Lung (tissue), 12 donors: ENCODE data around the gene KHNYN. TPM values are rescaled to one million over a fixed set of nuclear protein-coding genes. Genes with fewer than 3 reads are reported as not detected.
"Not testable (repeated sequence)": the region's sequence is repeated elsewhere in the genome, so short reads cannot be mapped to it uniquely, and the experiment has no call there.

Experiments
- ATAC-seq: fragments of 200-7000 bp; cut with Tn5 transposase; one replicate; pipeline ENCODE4 v1.9.1; 2020; ENCODE audit warnings: moderate number of reproducible peaks; ENCODE audit not compliant: insufficient read depth, low FRiP score
- DNase-seq, 3 donors: peaks; one replicate each; pipeline ENCODE4 v3.0.0-alpha.2; 2013 to 2017
- H3K27ac ChIP-seq, 2 donors: one replicate each; pipeline ENCODE4 v1.5.1; 2013; ENCODE audit warnings: mild to moderate bottlenecking in 2 of 2, moderate library complexity in 2 of 2, control low read depth in 1 of 2, inconsistent platforms in 1 of 2, low read depth in 1 of 2, low read length in 1 of 2
- H3K27me3 ChIP-seq, 3 donors: one replicate each; pipeline ENCODE4 v1.5.1; 2013; ENCODE audit warnings: low read length in 2 of 3; ENCODE audit not compliant: control insufficient read depth in 3 of 3, insufficient read depth in 3 of 3
- H3K36me3 ChIP-seq, 4 donors: one replicate each; pipeline ENCODE4 v1.5.1; 2013; ENCODE audit warnings: low read length in 4 of 4, mild to moderate bottlenecking in 1 of 4, moderate library complexity in 1 of 4; ENCODE audit not compliant: control insufficient read depth in 4 of 4, insufficient read depth in 4 of 4
- H3K4me1 ChIP-seq, 5 donors: one replicate each; pipeline ENCODE4 v1.5.1; 2013; ENCODE audit warnings: low read length in 5 of 5, mild to moderate bottlenecking in 2 of 5, moderate library complexity in 1 of 5; ENCODE audit not compliant: control insufficient read depth in 5 of 5, insufficient read depth in 5 of 5
- H3K4me3 ChIP-seq: one replicate; pipeline ENCODE4 v1.5.1; 2013; ENCODE audit warnings: mild to moderate bottlenecking, control low read depth, moderate library complexity
- H3K9ac ChIP-seq, 2 donors: one replicate each; pipeline ENCODE4 v1.5.1; 2013; ENCODE audit warnings: low read length in 2 of 2, control low read depth in 1 of 2; ENCODE audit not compliant: insufficient read depth in 1 of 2
- H3K9me3 ChIP-seq, 4 donors: one replicate each; pipeline ENCODE4 v1.5.1; 2013; ENCODE audit warnings: low read length in 3 of 4, mild to moderate bottlenecking in 1 of 4, moderate library complexity in 1 of 4; ENCODE audit not compliant: control insufficient read depth in 4 of 4, insufficient read depth in 3 of 4
- CTCF ChIP-seq: IDR thresholded peaks from 2 replicates; pipeline ENCODE4 v1.5.1; 2012; ENCODE audit warnings: mild to moderate bottlenecking; ENCODE audit errors: control extremely low read depth, extremely low read depth
- WGBS, 2 donors: extraction: QIAGEN DNeasy Blood & Tissue Kit; methylation state at CpG; one replicate each; pipeline ENCODE4 v1.1.7; 2013; 5-methylcytosine and 5-hydroxymethylcytosine counted together
- polyA plus RNA-seq, 2 donors: library from polyadenylated mRNA; stranded (reverse); fragments of 200-250 nt; gene quantifications; one replicate each; pipeline ENCODE4 v1.2.1, GENCODE V29; 2013
- total RNA-seq, 2 donors: library from RNA; depleted of rRNA in 1 of 2; stranded (reverse); fragments of >200 nt in 1 of 2; gene quantifications; one replicate each; pipeline ENCODE4 v1.2.1, GENCODE V29; 2014 to 2021
- donor health status: control.
- donor health status: control.
- donor health status: Bipolar disorder and iron deficiency.
- donor health status: healthy.
- donor health status: DM: yes; HTN: yes; CAD: no.

Gene KHNYN
- total and polyA plus RNA-seq, 4 donors = 27.0 to 60.2 (median 41.1) TPM

- H3K4me3 ChIP-seq = no peak overlapping the region
- TF ChIP-seq CTCF = no peak
- H3K4me1 ChIP-seq = peaks cover 0 to 1% (median 0%) of the 10 kb centered on the region in 5 donors
- H3K27me3 ChIP-seq = no peaks in the 10 kb centered on the region
- H3K36me3 ChIP-seq = no peaks in the 10 kb centered on the region
- no peak overlapping the region for H3K9ac ChIP-seq
- H3K27ac ChIP-seq = no peak overlapping the region
- WGBS, 2 donors = 92 to 96% methylated on average over 3 of the region's 3 CpGs
- no peaks in the 10 kb centered on the region for H3K9me3 ChIP-seq
- ATAC-seq (no peak), DNase-seq (no peak)
Measured at GRCh38 chr14:24465805-24466204, 36.1 kb downstream of the KHNYN start.

GRCh38 chr14:24470450-24470849 is 40.7 kb downstream of the KHNYN start:
- not testable (repeated sequence) for ATAC-seq, H3K36me3 ChIP-seq, DNase-seq, H3K9ac ChIP-seq, H3K27me3 ChIP-seq, H3K4me3 ChIP-seq, H3K9me3 ChIP-seq, H3K4me1 ChIP-seq, H3K27ac ChIP-seq
- WGBS, 2 donors = 86 to 100% methylated on average over 2 of the region's 2 CpGs

- WGBS, 2 donors = 75 to 96% methylated on average over 12 of the region's 12 CpGs
- TF ChIP-seq CTCF = no peak
- no peak for DNase-seq
- no peaks in the 10 kb centered on the region for H3K4me1 ChIP-seq
- H3K9me3 ChIP-seq = no peaks in the 10 kb centered on the region
- no peak overlapping the region for H3K9ac ChIP-seq
- no peaks in the 10 kb centered on the region for H3K36me3 ChIP-seq
- H3K27me3 ChIP-seq = no peaks in the 10 kb centered on the region
- no peak for ATAC-seq
- no peak overlapping the region for H3K27ac ChIP-seq
- H3K4me3 ChIP-seq = no peak overlapping the region
Measured at GRCh38 chr14:24473211-24473610, 43.5 kb downstream of the KHNYN start.

- 47 to 58% methylated on average over 4 of the region's 4 CpGs for WGBS, 2 donors
- peaks cover 0 to 2% (median 0%) of the 10 kb centered on the region in 4 donors for H3K9me3 ChIP-seq
- H3K36me3 ChIP-seq = no peaks in the 10 kb centered on the region
- H3K9ac ChIP-seq = no peak overlapping the region
- no peaks in the 10 kb centered on the region for H3K27me3 ChIP-seq
- H3K4me1 ChIP-seq = no peaks in the 10 kb centered on the region
- no peak for TF ChIP-seq CTCF
- ATAC-seq = no peak
- no peak overlapping the region for H3K27ac ChIP-seq
- no peak for DNase-seq
- no peak overlapping the region for H3K4me3 ChIP-seq
Measured at GRCh38 chr14:24475261-24475660, 45.5 kb downstream of the KHNYN start.

- H3K4me1 ChIP-seq, H3K27ac ChIP-seq: not testable (repeated sequence)
- 0 to 91% methylated on average over 1 of the region's 1 CpG for WGBS, 2 donors
Measured at GRCh38 chr14:24479999-24480398, 50.2 kb downstream of the KHNYN start.

More at GRCh38 chr14:24479999-24480398, 50.2 kb downstream of the KHNYN start:
- not testable (repeated sequence) for H3K4me3 ChIP-seq, H3K27me3 ChIP-seq, H3K36me3 ChIP-seq, DNase-seq, H3K9ac ChIP-seq, H3K9me3 ChIP-seq, ATAC-seq
